ENCODE data around the gene GRIP2.

Gene GRIP2

GRCh38 chr3:14509796-14510100 is 30.4 kb downstream of the GRIP2 start:
- no peaks in the 10 kb centered on the region for H3K4me1 ChIP-seq (ENCODE audit: insufficient read depth, low read length)
- H3K36me3 ChIP-seq (ENCODE audit: insufficient read depth, low read length) = no peaks in the 10 kb centered on the region
- H2AFZ ChIP-seq (ENCODE audit: low read depth, low read length) = no peak overlapping the region
- H3K4me3 ChIP-seq (ENCODE audit: low read length) = no peak overlapping the region
- peaks cover 7% of the 10 kb centered on the region for H3K27me3 ChIP-seq (ENCODE audit: insufficient read depth, low read length)
- H3K9me3 ChIP-seq (ENCODE audit: low read length) = no peaks in the 10 kb centered on the region

- no peaks in the 10 kb centered on the region for H3K4me1 ChIP-seq (ENCODE audit: insufficient read depth, low read length)
- H3K4me3 ChIP-seq (ENCODE audit: low read length) = no peak overlapping the region
- peaks cover 7% of the 10 kb centered on the region for H3K27me3 ChIP-seq (ENCODE audit: insufficient read depth, low read length)
- H3K9me3 ChIP-seq (ENCODE audit: low read length) = no peaks in the 10 kb centered on the region
- no peaks in the 10 kb centered on the region for H3K36me3 ChIP-seq (ENCODE audit: insufficient read depth, low read length)
- no peak overlapping the region for H2AFZ ChIP-seq (ENCODE audit: low read depth, low read length)
Measured at GRCh38 chr3:14508966-14509795, 31.0 kb downstream of the GRIP2 start.

GRCh38 chr3:14508505-14508819 is 31.7 kb downstream of the GRIP2 start:
- Histone ChIP-seq H3K36me3 (ENCODE audit: insufficient read depth, low read length) (no peaks in the 10 kb centered on the region), H3K4me1 (ENCODE audit: insufficient read depth, low read length) (no peaks in the 10 kb centered on the region), H2AFZ (ENCODE audit: low read depth, low read length) (no peak overlapping the region), H3K27me3 (ENCODE audit: insufficient read depth, low read length) (peaks cover 7% of the 10 kb centered on the region), H3K4me3 (ENCODE audit: low read length) (no peak overlapping the region), H3K9me3 (ENCODE audit: low read length) (no peaks in the 10 kb centered on the region)

GRCh38 chr3:14507757-14508504 is 32.2 kb downstream of the GRIP2 start:
- Histone ChIP-seq H2AFZ (ENCODE audit: low read depth, low read length) (no peak overlapping the region), H3K4me1 (ENCODE audit: insufficient read depth, low read length) (no peaks in the 10 kb centered on the region), H3K9me3 (ENCODE audit: low read length) (peaks cover 2% of the 10 kb centered on the region), H3K4me3 (ENCODE audit: low read length) (no peak overlapping the region), H3K27me3 (ENCODE audit: insufficient read depth, low read length) (peaks cover 7% of the 10 kb centered on the region), H3K36me3 (ENCODE audit: insufficient read depth, low read length) (no peaks in the 10 kb centered on the region)

GRCh38 chr3:14507305-14507741 is 32.8 kb downstream of the GRIP2 start:
- Histone ChIP-seq H2AFZ (ENCODE audit: low read depth, low read length) (no peak overlapping the region), H3K36me3 (ENCODE audit: insufficient read depth, low read length) (no peaks in the 10 kb centered on the region), H3K9me3 (ENCODE audit: low read length) (peaks cover 3% of the 10 kb centered on the region), H3K27me3 (ENCODE audit: insufficient read depth, low read length) (peaks cover 2% of the 10 kb centered on the region), H3K4me1 (ENCODE audit: insufficient read depth, low read length) (no peaks in the 10 kb centered on the region), H3K4me3 (ENCODE audit: low read length) (no peak overlapping the region)

GRCh38 chr3:14506626-14507304 is 33.4 kb downstream of the GRIP2 start:
- Histone ChIP-seq H2AFZ (ENCODE audit: low read depth, low read length) (no peak overlapping the region), H3K36me3 (ENCODE audit: insufficient read depth, low read length) (no peaks in the 10 kb centered on the region), H3K27me3 (ENCODE audit: insufficient read depth, low read length) (peaks cover 2% of the 10 kb centered on the region), H3K9me3 (ENCODE audit: low read length) (peaks cover 3% of the 10 kb centered on the region), H3K4me3 (ENCODE audit: low read length) (no peak overlapping the region), H3K4me1 (ENCODE audit: insufficient read depth, low read length) (no peaks in the 10 kb centered on the region)

GRCh38 chr3:14505803-14506500 is 34.2 kb downstream of the GRIP2 start:
- H2AFZ ChIP-seq (ENCODE audit: low read depth, low read length) = no peak overlapping the region
- H3K4me3 ChIP-seq (ENCODE audit: low read length) = no peak overlapping the region
- no peaks in the 10 kb centered on the region for H3K36me3 ChIP-seq (ENCODE audit: insufficient read depth, low read length)
- H3K4me1 ChIP-seq (ENCODE audit: insufficient read depth, low read length) = no peaks in the 10 kb centered on the region
- peaks cover 3% of the 10 kb centered on the region for H3K9me3 ChIP-seq (ENCODE audit: low read length)
- H3K27me3 ChIP-seq (ENCODE audit: insufficient read depth, low read length) = peaks cover 2% of the 10 kb centered on the region

- Histone ChIP-seq H3K36me3 (ENCODE audit: insufficient read depth, low read length) (no peaks in the 10 kb centered on the region), H3K4me1 (ENCODE audit: insufficient read depth, low read length) (no peaks in the 10 kb centered on the region), H3K27me3 (ENCODE audit: insufficient read depth, low read length) (peaks cover 2% of the 10 kb centered on the region), H3K4me3 (ENCODE audit: low read length) (no peak overlapping the region), H3K9me3 (ENCODE audit: low read length) (peaks cover 3% of the 10 kb centered on the region), H2AFZ (ENCODE audit: low read depth, low read length) (no peak overlapping the region)
Measured at GRCh38 chr3:14505001-14505802, 34.9 kb downstream of the GRIP2 start.

- no peak overlapping the region for H3K4me3 ChIP-seq (ENCODE audit: low read length)
- H3K9me3 ChIP-seq (ENCODE audit: low read length) = peaks cover 3% of the 10 kb centered on the region
- no peaks in the 10 kb centered on the region for H3K4me1 ChIP-seq (ENCODE audit: insufficient read depth, low read length)
- no peaks in the 10 kb centered on the region for H3K27me3 ChIP-seq (ENCODE audit: insufficient read depth, low read length)
- H3K36me3 ChIP-seq (ENCODE audit: insufficient read depth, low read length) = no peaks in the 10 kb centered on the region
- H2AFZ ChIP-seq (ENCODE audit: low read depth, low read length) = no peak overlapping the region
Measured at GRCh38 chr3:14503706-14504065, 36.5 kb downstream of the GRIP2 start.

- H3K4me3 ChIP-seq (ENCODE audit: low read length) = no peak overlapping the region
- H3K27me3 ChIP-seq (ENCODE audit: insufficient read depth, low read length) = no peaks in the 10 kb centered on the region
- H3K9me3 ChIP-seq (ENCODE audit: low read length) = peaks cover 3% of the 10 kb centered on the region
- no peak overlapping the region for H2AFZ ChIP-seq (ENCODE audit: low read depth, low read length)
- H3K36me3 ChIP-seq (ENCODE audit: insufficient read depth, low read length) = no peaks in the 10 kb centered on the region
- H3K4me1 ChIP-seq (ENCODE audit: insufficient read depth, low read length) = no peaks in the 10 kb centered on the region
Measured at GRCh38 chr3:14503033-14503705, 37.0 kb downstream of the GRIP2 start.

- Histone ChIP-seq H3K4me1 (ENCODE audit: insufficient read depth, low read length) (no peaks in the 10 kb centered on the region), H3K36me3 (ENCODE audit: insufficient read depth, low read length) (no peaks in the 10 kb centered on the region), H3K27me3 (ENCODE audit: insufficient read depth, low read length) (no peaks in the 10 kb centered on the region), H3K9me3 (ENCODE audit: low read length) (peaks cover 3% of the 10 kb centered on the region), H2AFZ (ENCODE audit: low read depth, low read length) (no peak overlapping the region), H3K4me3 (ENCODE audit: low read length) (no peak overlapping the region)
Measured at GRCh38 chr3:14502472-14502871, 37.7 kb downstream of the GRIP2 start.

- Histone ChIP-seq H3K36me3 (ENCODE audit: insufficient read depth, low read length) (no peaks in the 10 kb centered on the region), H2AFZ (ENCODE audit: low read depth, low read length) (no peak overlapping the region), H3K4me3 (ENCODE audit: low read length) (no peak overlapping the region), H3K4me1 (ENCODE audit: insufficient read depth, low read length) (no peaks in the 10 kb centered on the region), H3K27me3 (ENCODE audit: insufficient read depth, low read length) (no peaks in the 10 kb centered on the region), H3K9me3 (ENCODE audit: low read length) (no peaks in the 10 kb centered on the region)
Measured at GRCh38 chr3:14497321-14497720, 42.8 kb downstream of the GRIP2 start.

Measured in neuron (in vitro differentiated cells).